Measurements from ENCODE around the gene VEGFB. TPM values are rescaled to one million over a fixed set of nuclear protein-coding genes. Genes with fewer than 3 reads are reported as not detected.

VEGFB gene
- polyA plus RNA-seq, 1 experiment, result 13.2 TPM

DNA sequence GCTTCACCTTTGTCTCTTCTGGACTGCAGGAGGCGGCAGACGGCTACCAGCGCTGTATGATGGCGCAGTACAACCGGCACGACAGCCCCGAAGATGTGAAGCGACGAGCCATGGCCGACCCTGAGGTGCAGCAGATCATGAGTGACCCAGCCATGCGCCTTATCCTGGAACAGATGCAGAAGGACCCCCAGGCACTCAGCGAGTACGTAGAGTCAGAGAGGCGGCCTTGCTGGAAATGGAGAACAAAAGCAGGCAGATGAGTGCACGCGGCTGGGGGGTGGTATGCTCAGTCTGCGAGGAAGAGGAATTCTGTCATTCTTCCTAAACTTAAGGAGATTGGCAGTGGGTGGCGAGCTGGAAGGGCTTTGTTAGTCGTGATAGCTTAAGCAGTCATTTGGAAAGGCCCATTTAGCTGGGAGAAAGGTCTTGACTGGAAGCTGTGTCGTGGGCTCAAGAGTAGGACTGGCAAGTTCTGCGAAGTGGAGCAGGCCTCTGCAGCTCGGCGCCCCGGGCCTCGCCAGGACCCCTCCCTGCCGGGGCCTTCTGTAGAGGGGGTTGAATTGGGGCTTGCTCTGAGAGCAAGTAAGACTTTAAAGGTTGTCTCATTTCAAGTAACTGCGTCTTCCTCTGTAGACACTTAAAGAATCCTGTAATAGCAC is 30.8 kb upstream of the VEGFB start:
- Histone ChIP-seq H3K4me3 (ENCODE audit: low read depth, low read length) (no peak overlapping the region), H3K27me3 (ENCODE audit: control insufficient read depth, insufficient read depth, low read length) (no peaks in the 10 kb centered on the region), H3K36me3 (ENCODE audit: control insufficient read depth, insufficient read depth, low read length) (peaks cover 29% of the 10 kb centered on the region)
- ChIA-PET CTCF (interaction anchor here (0.6 to 16.6 kb wide), 15 partner anchors 10 to 193 kb away, joined by 3 to 229 read pairs (median 9); partner anchors contain the start of genes CATSPERZ, ESRRA, PLCB3 and PPP1R14B), POLR2A (no interaction called here)
- DNase-seq (ENCODE audit: low read depth), result no peak
- TF ChIP-seq, protein P1, sequence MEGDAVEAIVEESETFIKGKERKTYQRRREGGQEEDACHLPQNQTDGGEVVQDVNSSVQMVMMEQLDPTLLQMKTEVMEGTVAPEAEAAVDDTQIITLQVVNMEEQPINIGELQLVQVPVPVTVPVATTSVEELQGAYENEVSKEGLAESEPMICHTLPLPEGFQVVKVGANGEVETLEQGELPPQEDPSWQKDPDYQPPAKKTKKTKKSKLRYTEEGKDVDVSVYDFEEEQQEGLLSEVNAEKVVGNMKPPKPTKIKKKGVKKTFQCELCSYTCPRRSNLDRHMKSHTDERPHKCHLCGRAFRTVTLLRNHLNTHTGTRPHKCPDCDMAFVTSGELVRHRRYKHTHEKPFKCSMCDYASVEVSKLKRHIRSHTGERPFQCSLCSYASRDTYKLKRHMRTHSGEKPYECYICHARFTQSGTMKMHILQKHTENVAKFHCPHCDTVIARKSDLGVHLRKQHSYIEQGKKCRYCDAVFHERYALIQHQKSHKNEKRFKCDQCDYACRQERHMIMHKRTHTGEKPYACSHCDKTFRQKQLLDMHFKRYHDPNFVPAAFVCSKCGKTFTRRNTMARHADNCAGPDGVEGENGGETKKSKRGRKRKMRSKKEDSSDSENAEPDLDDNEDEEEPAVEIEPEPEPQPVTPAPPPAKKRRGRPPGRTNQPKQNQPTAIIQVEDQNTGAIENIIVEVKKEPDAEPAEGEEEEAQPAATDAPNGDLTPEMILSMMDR (IDR thresholded peaks at IDR 0.05; ENCODE audit: insufficient read depth, low read depth, low read length), result no peak

DNA sequence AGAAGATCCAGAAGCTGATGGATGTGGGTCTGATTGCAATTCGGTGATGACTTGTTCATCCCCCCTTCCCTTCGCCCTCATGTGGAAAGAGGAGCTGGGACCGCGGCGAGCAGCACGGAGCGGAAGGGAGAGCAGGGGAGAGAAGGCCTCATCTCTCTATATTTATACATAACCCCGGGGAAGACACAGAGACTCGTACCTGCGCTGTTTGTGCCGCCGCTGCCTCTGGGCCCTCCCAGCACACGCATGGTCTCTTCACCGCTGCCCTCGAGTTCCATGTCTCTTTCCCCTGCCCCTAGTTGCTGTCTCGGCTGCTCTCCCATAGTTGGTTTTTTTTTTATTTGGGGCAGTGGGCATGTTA is 30.3 kb upstream of the VEGFB start:
- H3K27me3 ChIP-seq (ENCODE audit: control insufficient read depth, insufficient read depth, low read length), result no peaks in the 10 kb centered on the region
- DNase-seq (ENCODE audit: low read depth), result no peak
- H3K4me3 ChIP-seq (ENCODE audit: low read depth, low read length), result no peak overlapping the region
- CTCF ChIA-PET, result interaction anchor here (0.6 to 16.6 kb wide), 25 partner anchors 10 to 202 kb away, joined by 3 to 229 read pairs (median 6); partner anchors contain the start of genes CATSPERZ, ESRRA, FKBP2 and PLCB3
- POLR2A ChIA-PET, result interaction anchor here (0.6 kb wide), 1 partner anchor 12 kb away, joined by 4 read pairs; no protein-coding TSS in a partner anchor
- peaks cover 29% of the 10 kb centered on the region for H3K36me3 ChIP-seq (ENCODE audit: control insufficient read depth, insufficient read depth, low read length)
- TF ChIP-seq, protein P1 (IDR thresholded peaks at IDR 0.05; ENCODE audit: insufficient read depth, low read depth, low read length), result no peak

GRCh38 chr11:64204464-64204989 is 29.9 kb upstream of the VEGFB start:
- peak; percentile 73 for DNase-seq (ENCODE audit: low read depth)
- ChIA-PET CTCF (interaction anchor here (0.6 to 16.6 kb wide), 27 partner anchors 11 to 1559 kb away, joined by 3 to 229 read pairs (median 6); partner anchors contain the start of genes CATSPERZ, ESRRA, FKBP2 and PLCB3), POLR2A (interaction anchor here (0.6 kb wide), 2 partner anchors 12 to 13 kb away, joined by 3 to 4 read pairs; no protein-coding TSS in a partner anchor)
- no peaks in the 10 kb centered on the region for H3K27me3 ChIP-seq (ENCODE audit: control insufficient read depth, insufficient read depth, low read length)
- peaks cover 29% of the 10 kb centered on the region for H3K36me3 ChIP-seq (ENCODE audit: control insufficient read depth, insufficient read depth, low read length)
- no peak overlapping the region for H3K4me3 ChIP-seq (ENCODE audit: low read depth, low read length)
- TF ChIP-seq, protein P1 (IDR thresholded peaks at IDR 0.05; ENCODE audit: insufficient read depth, low read depth, low read length), result peak; percentile 82

- Histone ChIP-seq H3K4me3 (ENCODE audit: low read depth, low read length) (no peak within 1 kb of the TSS), H3K36me3 (ENCODE audit: control insufficient read depth, insufficient read depth, low read length) (peaks cover 23% of the 10 kb centered on the region), H3K27me3 (ENCODE audit: control insufficient read depth, insufficient read depth, low read length) (no peaks in the 10 kb centered on the region)
- POLR2A ChIA-PET, result no interaction called here
- TF ChIP-seq, protein P1 (IDR thresholded peaks at IDR 0.05; ENCODE audit: insufficient read depth, low read depth, low read length), result no peak
- no peak for DNase-seq (ENCODE audit: low read depth)
- CTCF ChIA-PET, result interaction anchor here (0.9 to 16.6 kb wide), 9 partner anchors 9 to 205 kb away, joined by 3 to 229 read pairs (median 12); partner anchors contain the start of genes CATSPERZ, ESRRA, PLCB3 and PPP1R14B
Observed at GRCh38 chr11:64206457-64207255, 27.7 kb upstream of the VEGFB start, which contains the start of gene FERMT3. Gene FERMT3, plus strand, starts transcription at chr11:64206721. Its CDS starts 644 bp downstream, at chr11:64207365.

All from BJ (cell line).